IgD-negative memory B cell (primary cell): ENCODE results near the gene AMBP. TPM values are rescaled to one million over a fixed set of nuclear protein-coding genes. Genes with fewer than 3 reads are reported as not detected.

Source experiments
- H3K27ac Mint-ChIP-seq, 3 donors: one replicate each; pipeline ENCODE4 v1.8.0; 2020 to 2022; ENCODE audit warnings: mild to moderate bottlenecking in 3 of 3, mixed read lengths in 3 of 3, moderate library complexity in 1 of 3
- H3K27me3 Mint-ChIP-seq: one replicate; pipeline ENCODE4 v1.8.0; 2021; ENCODE audit warnings: mixed read lengths
- H3K36me3 Mint-ChIP-seq: one replicate; pipeline ENCODE4 v1.8.0; 2020; ENCODE audit warnings: mild to moderate bottlenecking, mixed read lengths
- H3K4me1 Mint-ChIP-seq, 3 donors: one replicate each; pipeline ENCODE4 v1.8.0; 2020 to 2022; ENCODE audit warnings: mixed read lengths in 3 of 3, mild to moderate bottlenecking in 1 of 3
- H3K4me3 Mint-ChIP-seq, 4 donors: one replicate each; pipeline ENCODE4 v1.8.0; 2020 to 2022; ENCODE audit warnings: mild to moderate bottlenecking in 4 of 4, mixed read lengths in 4 of 4, moderate library complexity in 3 of 4
- H3K9me3 Mint-ChIP-seq, 3 donors: one replicate each; pipeline ENCODE4 v1.8.0; 2020 to 2021; ENCODE audit warnings: mixed read lengths in 3 of 3, mild to moderate bottlenecking in 1 of 3
- polyA plus RNA-seq: library from polyadenylated mRNA; unstranded; fragments of 300-500 nt; fragmentation: Illumina TruSeq; gene quantifications from one replicate; pipeline ENCODE4 v1.2.3, GENCODE V29; 2021

The AMBP gene
- polyA plus RNA-seq, 1 donor from 2014 or later, result not detected

DNA sequence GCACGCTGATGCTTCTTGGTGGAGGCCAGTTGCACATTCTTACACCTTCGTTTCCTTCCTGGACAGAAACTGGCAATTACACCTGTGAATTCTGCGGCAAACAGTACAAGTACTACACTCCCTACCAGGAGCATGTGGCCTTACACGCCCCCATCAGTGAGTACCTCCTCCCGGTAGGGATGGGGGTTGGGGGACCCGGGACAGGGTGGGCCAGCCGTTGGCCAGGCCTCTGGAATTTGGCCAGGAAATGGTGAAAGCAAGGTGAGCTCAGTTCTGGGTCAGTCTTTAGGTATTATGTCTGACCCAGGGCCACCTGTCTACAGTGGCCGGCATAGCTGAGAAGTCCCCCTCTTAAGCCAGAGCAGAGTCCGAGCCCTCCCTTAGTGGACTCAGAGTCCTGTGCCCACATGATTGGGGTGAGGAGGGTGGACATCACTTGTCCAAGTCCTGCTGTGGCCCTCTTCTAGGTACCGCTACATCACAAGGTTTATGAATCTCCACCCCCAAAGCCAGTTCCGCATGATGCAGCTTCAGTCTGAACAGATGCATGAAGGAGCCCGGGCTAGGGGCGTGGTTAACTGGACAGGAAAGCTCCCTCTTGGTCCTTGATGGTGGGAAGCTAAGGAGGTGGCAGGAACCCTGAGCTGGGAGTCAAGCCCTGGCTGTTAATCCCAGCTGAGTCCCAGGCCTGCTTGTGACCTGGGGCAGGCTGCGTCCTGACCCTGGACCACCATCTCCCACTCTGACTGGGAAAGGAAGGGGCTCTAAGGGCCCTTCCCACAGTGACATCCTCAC is 61.3 kb downstream of the AMBP start:
- H3K36me3 Mint-ChIP-seq, result peaks cover 2% of the 10 kb centered on the region
- peaks cover 3 to 20% (median 3%) of the 10 kb centered on the region in 3 donors for H3K9me3 Mint-ChIP-seq
- H3K27ac Mint-ChIP-seq, result no peak overlapping the region
- H3K4me3 Mint-ChIP-seq, result no peak overlapping the region
- H3K27me3 Mint-ChIP-seq, result no peaks in the 10 kb centered on the region
- H3K4me1 Mint-ChIP-seq, result no peaks in the 10 kb centered on the region

DNA sequence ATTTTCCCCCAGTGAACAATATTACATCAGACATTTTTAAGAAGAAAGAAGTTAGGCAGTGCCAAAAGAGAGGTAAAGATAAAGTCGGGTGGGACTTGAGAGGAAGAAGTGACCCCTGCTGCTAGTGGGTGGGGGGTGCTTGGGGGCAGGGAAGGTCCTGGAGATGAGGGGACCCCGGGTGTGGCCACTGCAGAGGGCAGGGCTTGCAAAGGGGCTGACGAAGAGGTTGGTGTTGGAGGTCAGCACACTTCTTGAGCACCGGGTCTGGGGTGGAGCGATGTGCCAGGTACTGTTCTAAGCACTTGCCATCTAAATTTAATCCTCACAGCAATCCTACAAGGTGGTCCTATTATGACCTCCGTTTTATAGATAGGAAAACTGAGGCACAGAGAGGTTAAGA is 62.0 kb downstream of the AMBP start:
- H3K4me1 Mint-ChIP-seq, result no peaks in the 10 kb centered on the region
- peaks cover 2% of the 10 kb centered on the region for H3K36me3 Mint-ChIP-seq
- H3K9me3 Mint-ChIP-seq, result peaks cover 3 to 21% (median 6%) of the 10 kb centered on the region in 3 donors
- no peaks in the 10 kb centered on the region for H3K27me3 Mint-ChIP-seq
- no peak overlapping the region for H3K27ac Mint-ChIP-seq
- H3K4me3 Mint-ChIP-seq, result no peak overlapping the region

DNA sequence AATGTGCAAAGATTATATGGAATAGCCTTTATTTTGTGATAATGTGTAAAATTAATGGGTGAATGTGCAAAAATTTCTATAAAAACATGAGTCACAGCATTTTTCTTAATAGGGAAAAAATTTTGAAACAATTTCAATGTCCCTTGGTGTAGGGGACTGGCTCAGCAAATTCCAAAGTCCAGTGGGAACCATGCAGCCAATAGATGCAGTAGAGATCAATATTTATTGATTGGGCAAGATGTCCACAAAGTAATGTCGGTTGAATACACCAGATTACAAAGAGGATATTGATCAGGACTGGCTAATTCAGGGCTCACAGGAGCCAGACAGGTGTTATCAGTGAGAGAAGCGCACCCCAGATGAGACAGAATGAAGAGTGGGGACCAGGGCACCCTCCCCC is 62.5 kb downstream of the AMBP start:
- Mint-ChIP-seq H3K27ac (no peak overlapping the region), H3K9me3 (peaks cover 3 to 21% (median 6%) of the 10 kb centered on the region in 3 donors), H3K36me3 (peaks cover 2% of the 10 kb centered on the region), H3K4me1 (no peaks in the 10 kb centered on the region), H3K27me3 (no peaks in the 10 kb centered on the region), H3K4me3 (no peak overlapping the region)

DNA sequence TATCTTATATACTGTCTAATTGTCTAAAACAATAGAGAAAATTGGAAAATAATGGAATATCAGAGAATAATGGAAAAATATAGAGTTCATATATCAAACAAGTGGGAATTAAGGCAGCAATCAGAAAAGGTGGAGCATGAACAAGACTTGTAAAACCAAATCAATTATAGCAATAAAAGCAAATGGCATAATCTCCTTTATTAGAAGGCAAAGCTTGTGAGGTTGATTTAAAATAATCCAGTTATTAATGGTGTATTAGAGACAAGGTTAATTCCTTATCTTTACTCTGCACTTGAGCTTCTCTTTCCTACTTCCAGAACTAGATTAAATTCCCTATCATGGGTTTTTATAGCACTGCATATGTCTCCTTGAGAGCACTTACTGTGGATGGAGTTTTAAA is 64.1 kb downstream of the AMBP start:
- Mint-ChIP-seq H3K4me1 (no peaks in the 10 kb centered on the region), H3K36me3 (peaks cover 1% of the 10 kb centered on the region), H3K4me3 (no peak overlapping the region), H3K27ac (no peak overlapping the region), H3K9me3 (peaks cover 3 to 18% (median 6%) of the 10 kb centered on the region in 3 donors), H3K27me3 (no peaks in the 10 kb centered on the region)

DNA sequence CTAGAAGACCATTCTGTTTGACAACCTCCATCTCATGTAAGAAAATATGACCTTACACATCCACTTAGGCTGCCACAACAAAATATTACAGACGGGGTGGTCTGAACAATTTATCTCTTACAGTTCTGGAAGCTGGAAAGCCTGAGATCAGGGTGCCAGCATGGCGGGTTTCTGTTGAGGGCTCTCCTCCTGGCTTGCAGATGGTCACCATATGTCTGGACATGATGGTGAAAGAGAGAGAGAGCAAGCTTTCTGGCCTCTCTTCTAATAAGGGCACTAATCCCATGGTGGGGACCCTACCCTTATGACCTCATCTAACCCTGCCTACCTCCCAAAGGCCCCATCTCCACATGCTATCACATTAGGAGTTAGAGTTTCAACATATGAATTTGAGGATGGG is 66.0 kb downstream of the AMBP start:
- Mint-ChIP-seq H3K4me3 (no peak overlapping the region), H3K27ac (no peak overlapping the region), H3K27me3 (no peaks in the 10 kb centered on the region), H3K4me1 (peaks cover 0 to 2% (median 0%) of the 10 kb centered on the region in 3 donors), H3K9me3 (peaks cover 3 to 18% (median 6%) of the 10 kb centered on the region in 3 donors), H3K36me3 (peaks cover 5% of the 10 kb centered on the region)

DNA sequence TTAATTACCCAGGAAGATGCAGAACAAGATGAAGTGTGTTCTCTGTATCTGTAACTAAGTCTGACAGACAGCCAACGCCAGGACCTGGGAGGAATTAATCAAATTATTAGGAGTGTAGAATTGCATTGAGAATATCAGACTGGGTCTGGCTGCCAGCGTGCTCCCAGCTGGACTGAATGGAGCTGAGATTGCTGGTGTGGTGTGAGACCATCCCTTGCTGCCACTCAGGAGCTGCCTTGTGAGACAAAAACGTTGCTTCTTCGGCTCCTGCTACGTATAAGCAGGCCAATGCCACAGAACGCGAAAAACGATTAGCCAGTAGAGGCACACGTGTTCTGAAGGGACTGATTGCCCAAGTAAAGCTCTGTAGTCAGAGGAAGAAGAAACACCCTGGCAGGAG is 66.8 kb downstream of the AMBP start:
- Mint-ChIP-seq H3K4me1 (peaks cover 0 to 2% (median 0%) of the 10 kb centered on the region in 3 donors), H3K36me3 (peaks cover 5% of the 10 kb centered on the region), H3K4me3 (no peak overlapping the region), H3K9me3 (peaks cover 3 to 18% (median 6%) of the 10 kb centered on the region in 3 donors), H3K27ac (no peak overlapping the region), H3K27me3 (no peaks in the 10 kb centered on the region)

Other genes starting within 250 kb of the AMBP start
- gene ZNF618, start 202.0 kb downstream of the AMBP start, polyA plus RNA-seq, result 2.2 TPM
- gene KIF12, start 21.0 kb upstream of the AMBP start, polyA plus RNA-seq, result not detected
- gene COL27A1, start 77.2 kb upstream of the AMBP start, polyA plus RNA-seq, result not detected
- not detected for gene ORM1, start 244.8 kb upstream of the AMBP start, polyA plus RNA-seq